HG03469 (cell line): Measurements from ENCODE around the gene FOXR1.

Experiments
- ATAC-seq: cut with Tn5 transposase; IDR thresholded peaks from one replicate; pipeline ENCODE4 v1.9.1; 2021; ENCODE audit warnings: mild to moderate bottlenecking, moderate library complexity, moderate number of reproducible peaks; ENCODE audit not compliant: unreplicated experiment

Gene FOXR1

GRCh38 chr11:119025541-119025940 is 54.0 kb downstream of the FOXR1 start:
- no peak for ATAC-seq

DNA sequence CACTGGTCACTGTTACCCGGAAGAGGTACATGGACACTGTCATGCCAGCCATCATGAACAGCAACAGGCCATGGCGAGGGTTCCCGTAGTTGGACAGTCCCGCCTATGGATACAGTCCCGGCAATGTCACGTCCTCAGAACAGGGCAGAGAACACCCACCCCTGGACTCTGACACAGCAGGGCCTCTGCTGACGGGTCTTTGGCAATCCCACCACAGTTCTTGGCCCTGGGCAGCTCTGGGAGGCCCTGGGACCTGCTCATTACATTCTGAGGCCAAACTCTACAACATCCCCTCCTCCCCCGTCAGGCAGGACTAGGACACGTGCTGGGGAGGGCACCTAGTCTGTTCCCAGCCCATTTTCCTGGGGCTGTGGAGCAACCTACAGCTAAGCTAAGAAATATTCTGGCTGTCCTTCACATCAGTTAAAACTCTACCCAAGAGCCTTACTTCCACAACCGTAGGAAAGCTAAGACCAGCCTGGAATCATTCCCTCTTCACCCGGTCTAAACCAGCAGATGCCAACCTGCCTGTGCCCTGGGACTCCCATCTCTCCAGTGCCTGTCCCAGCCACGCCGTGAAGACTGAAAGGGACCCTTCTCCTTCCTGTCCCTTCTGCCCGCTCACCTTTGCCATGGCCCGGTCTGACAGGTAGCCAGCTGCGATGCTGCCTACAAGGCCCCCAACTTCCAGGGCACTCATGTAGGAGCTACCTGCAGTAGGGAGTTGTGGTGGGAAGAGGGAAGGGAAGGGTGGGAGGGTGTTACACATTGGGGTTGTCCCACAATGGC is 54.6 kb downstream of the FOXR1 start:
- no peak for ATAC-seq

DNA sequence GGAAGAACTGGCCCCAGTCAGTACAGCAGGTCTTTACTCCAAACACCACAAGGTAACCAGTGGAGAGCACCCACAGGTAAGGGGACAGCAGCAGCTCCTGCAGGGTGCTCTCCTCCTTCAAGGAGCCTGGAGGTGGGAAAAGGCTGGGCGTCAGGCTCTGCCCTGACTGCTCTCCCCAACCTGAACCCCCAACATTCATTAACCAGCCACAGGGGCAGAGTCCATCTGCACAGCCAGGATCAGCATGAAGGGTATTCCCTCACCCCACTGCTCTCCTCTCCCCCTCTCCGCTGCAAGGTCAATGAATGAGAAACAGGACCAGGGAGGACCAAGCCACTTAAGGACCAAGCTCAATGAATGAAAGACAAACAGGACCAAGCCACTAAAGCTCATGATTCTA is 55.4 kb downstream of the FOXR1 start:
- no peak for ATAC-seq

- no peak for ATAC-seq
Observed at GRCh38 chr11:119027561-119028345, 56.2 kb downstream of the FOXR1 start.

DNA sequence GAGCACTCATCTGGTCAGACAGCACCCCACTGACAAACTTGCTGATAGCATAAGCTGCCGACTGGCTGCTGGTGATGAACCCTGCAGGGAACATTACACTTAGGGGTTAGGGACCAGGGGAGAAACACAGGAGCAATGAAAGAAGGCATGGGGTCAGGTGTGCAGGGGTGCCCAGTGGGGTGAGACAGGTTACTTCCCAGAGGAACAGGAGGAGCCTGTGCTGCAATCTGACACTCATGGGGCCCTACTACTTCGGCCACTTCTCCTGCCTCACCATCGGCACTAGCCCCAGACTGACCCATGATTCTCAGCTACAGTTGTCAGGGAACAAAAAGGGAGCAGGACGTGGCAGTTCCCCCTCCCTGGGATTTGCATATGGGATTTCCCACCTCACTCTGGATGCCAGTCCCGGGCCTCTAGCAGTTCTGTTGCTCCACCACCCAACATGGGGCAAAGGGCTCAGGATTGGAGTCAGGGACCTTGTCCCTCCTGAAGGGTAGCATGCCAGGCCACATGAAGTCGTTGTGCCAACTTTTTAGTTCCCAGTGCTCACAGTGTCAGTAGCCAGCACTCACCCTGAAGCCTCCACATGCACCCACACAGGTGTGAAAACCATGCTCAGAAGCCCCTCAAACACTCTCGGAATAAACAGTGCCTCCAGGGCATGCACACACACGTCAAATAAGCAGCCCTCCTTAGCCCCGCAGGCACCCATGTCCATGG is 56.9 kb downstream of the FOXR1 start:
- ATAC-seq: no peak

GRCh38 chr11:119029069-119029339 is 57.4 kb downstream of the FOXR1 start:
- no peak for ATAC-seq

DNA sequence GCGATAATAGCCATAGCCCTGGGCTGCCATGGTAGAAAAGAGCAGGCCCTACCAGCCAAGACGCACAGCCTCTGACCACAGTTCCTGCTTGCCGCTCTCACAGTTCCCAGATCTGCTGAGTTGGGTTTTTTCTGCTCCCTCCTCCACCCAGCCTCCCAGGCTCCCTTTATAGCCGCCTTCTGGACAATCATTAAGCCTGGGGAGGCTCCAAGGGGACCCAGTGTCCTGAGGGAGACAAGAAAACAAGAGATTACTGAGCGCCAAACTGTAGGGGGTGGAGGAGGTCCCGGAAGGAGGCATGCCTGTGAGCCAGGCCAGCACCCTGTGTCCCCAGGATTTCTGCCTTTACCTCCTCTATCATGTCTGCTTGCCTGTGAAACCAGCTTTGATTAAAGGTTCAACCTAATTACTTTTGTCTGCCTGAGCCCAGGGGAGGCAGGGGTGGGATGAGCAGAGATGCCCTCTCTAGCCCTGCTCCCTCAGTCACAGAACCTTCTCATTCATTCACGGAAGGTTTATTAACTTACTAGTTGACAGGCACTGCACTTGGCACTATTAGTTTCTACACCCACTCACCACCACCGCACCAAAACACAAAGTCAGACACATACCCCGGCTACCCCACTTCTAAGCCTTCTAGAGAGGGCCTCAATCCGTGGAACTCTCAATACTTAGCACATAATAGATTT is 57.9 kb downstream of the FOXR1 start:
- ATAC-seq: no peak

DNA sequence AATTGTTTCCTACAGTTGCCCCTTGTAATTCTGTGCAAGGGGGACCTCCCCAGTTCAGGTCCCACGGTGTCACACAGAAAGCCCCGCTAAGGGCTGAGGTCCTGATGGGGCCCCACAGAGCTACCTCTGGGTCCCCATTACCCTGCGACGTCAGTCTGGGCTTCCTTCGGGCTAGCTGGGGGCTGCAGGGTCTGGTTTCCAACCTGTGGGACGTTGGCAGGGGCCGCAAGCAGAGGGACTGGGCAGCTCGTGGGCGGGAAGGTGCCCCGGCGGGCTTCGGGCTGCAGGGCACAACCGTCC is 58.4 kb downstream of the FOXR1 start:
- no peak for ATAC-seq

GRCh38 chr11:119030329-119031047 is 58.9 kb downstream of the FOXR1 start, which contains the start of gene SLC37A4:
Gene SLC37A4, minus strand, starts transcription at chr11:119030877.
- ATAC-seq: peak; percentile 69
